Gastrocnemius medialis (tissue), 4 donors: ENCODE measurements around the gene GJB5. TPM values are rescaled to one million over a fixed set of nuclear protein-coding genes. Genes with fewer than 3 reads are reported as not detected.

Experiments
- total RNA-seq, 4 donors: library from RNA; depleted of rRNA; stranded (reverse); fragments of >200 nt; gene quantifications; one replicate each; pipeline versions ENCODE4 v1.1.0 to v1.2.3, GENCODE V29; 2016

GJB5 gene
- total RNA-seq, 4 donors from 2014 or later: not detected

Other genes with a start within 250 kb of the GJB5 start
- not detected for gene GJB4, start 4.7 kb downstream of the GJB5 start, total RNA-seq
- gene GJB3, start 26.2 kb downstream of the GJB5 start, total RNA-seq: not detected
- 10 to 100 TPM; 14.4 to 41.4 (median 27.7) TPM for gene GJA4, start 38.0 kb downstream of the GJB5 start, total RNA-seq
- 10 to 100 TPM; 24.2 to 40.8 (median 35.6) TPM for gene SMIM12, start 104.7 kb downstream of the GJB5 start, total RNA-seq
- under 1 TPM in 1 of 4 donors, not detected in 3; 0.15 TPM for gene DLGAP3, start 174.6 kb downstream of the GJB5 start, total RNA-seq
- 10 to 100 TPM in 1 of 4 donors, 1 to 10 TPM in 3; 4.7 to 10.9 (median 7.1) TPM for gene TMEM35B, start 230.3 kb downstream of the GJB5 start, total RNA-seq